HEK293T (cell line): Measurements from ENCODE around the gene PLSCR3.

Source experiments
- CTCF ChIA-PET: fragments of 350-600 bp; formaldehyde crosslinking; extraction: SDS; loops from one replicate; lab custom pipeline; 2021; ENCODE audit warnings: antibody characterized with exemption, inconsistent platforms; lab: Yijun Ruan, JAX
- POLR2A ChIA-PET: fragments of 350-600 bp; formaldehyde crosslinking; extraction: SDS; loops from one replicate; lab custom pipeline; 2020; ENCODE audit warnings: antibody characterized with exemption, inconsistent platforms; lab: Yijun Ruan, JAX
- DNase-seq: peaks from one replicate; pipeline ENCODE4 v3.0.0; 2012; ENCODE audit warnings: mixed read lengths; ENCODE audit errors: extremely low spot score
- ARNT ChIP-seq: fragments of 450-650 bp; IDR thresholded peaks from 2 replicates; pipeline ENCODE4 v1.6.1; 2017; ENCODE audit warnings: mild to moderate bottlenecking
- BHLHE40 ChIP-seq: fragments of 450-650 bp; IDR thresholded peaks from 2 replicates; pipeline ENCODE4 v1.6.1; 2016; ENCODE audit warnings: mild to moderate bottlenecking, moderate library complexity, borderline replicate concordance
- CTBP1 ChIP-seq: fragments of 450-650 bp; IDR thresholded peaks from 2 replicates; pipeline ENCODE4 v1.6.1; 2016; ENCODE audit warnings: borderline replicate concordance
- ELF4 ChIP-seq: fragments of 450-650 bp; IDR thresholded peaks from 2 replicates; pipeline ENCODE4 v1.6.1; 2017; ENCODE audit warnings: antibody characterized with exemption
- FOXA1 ChIP-seq: fragments of 450-650 bp; IDR thresholded peaks from 2 replicates; pipeline ENCODE4 v1.6.1; 2016; ENCODE audit warnings: mild to moderate bottlenecking
- FOXK2 ChIP-seq: fragments of 450-650 bp; IDR thresholded peaks from 2 replicates; pipeline ENCODE4 v1.6.1; 2016; ENCODE audit warnings: mild to moderate bottlenecking
- FOXM1 ChIP-seq: fragments of 450-650 bp; IDR thresholded peaks from 2 replicates; pipeline ENCODE4 v1.6.1; 2017; ENCODE audit warnings: mild to moderate bottlenecking, borderline replicate concordance
- HDGF ChIP-seq: fragments of 450-650 bp; IDR thresholded peaks from 2 replicates; pipeline ENCODE4 v1.6.1; 2017; ENCODE audit warnings: antibody characterized with exemption, borderline replicate concordance
- L3MBTL2 ChIP-seq: fragments of 450-650 bp; conservative IDR thresholded peaks from 2 replicates; pipeline ENCODE4 v1.6.1; 2016; ENCODE audit warnings: mild to moderate bottlenecking
- LEF1 ChIP-seq: fragments of 450-650 bp; IDR thresholded peaks from 2 replicates; pipeline ENCODE4 v1.6.1; 2017; ENCODE audit warnings: mild to moderate bottlenecking, borderline replicate concordance
- NFRKB ChIP-seq: fragments of 450-650 bp; IDR thresholded peaks from 2 replicates; pipeline ENCODE4 v1.6.1; 2016; ENCODE audit warnings: mild to moderate bottlenecking, moderate library complexity
- SP1 ChIP-seq: fragments of 450-650 bp; IDR thresholded peaks from 2 replicates; pipeline ENCODE4 v1.6.1; 2017
- SUZ12 ChIP-seq: fragments of 450-650 bp; IDR thresholded peaks from 2 replicates; pipeline ENCODE4 v1.6.1; 2016; ENCODE audit warnings: mild to moderate bottlenecking
- TARDBP ChIP-seq: fragments of 450-650 bp; IDR thresholded peaks from 2 replicates; pipeline ENCODE4 v1.6.1; 2016
- ZNF384 ChIP-seq: fragments of 450-650 bp; IDR thresholded peaks from 2 replicates; pipeline ENCODE4 v1.6.1; 2016
- TF ChIP-seq, protein P1 (sequence below): fragments of 450-650 bp; IDR thresholded peaks from 2 replicates; pipeline ENCODE4 v1.6.1; 2016

The PLSCR3 gene

DNA sequence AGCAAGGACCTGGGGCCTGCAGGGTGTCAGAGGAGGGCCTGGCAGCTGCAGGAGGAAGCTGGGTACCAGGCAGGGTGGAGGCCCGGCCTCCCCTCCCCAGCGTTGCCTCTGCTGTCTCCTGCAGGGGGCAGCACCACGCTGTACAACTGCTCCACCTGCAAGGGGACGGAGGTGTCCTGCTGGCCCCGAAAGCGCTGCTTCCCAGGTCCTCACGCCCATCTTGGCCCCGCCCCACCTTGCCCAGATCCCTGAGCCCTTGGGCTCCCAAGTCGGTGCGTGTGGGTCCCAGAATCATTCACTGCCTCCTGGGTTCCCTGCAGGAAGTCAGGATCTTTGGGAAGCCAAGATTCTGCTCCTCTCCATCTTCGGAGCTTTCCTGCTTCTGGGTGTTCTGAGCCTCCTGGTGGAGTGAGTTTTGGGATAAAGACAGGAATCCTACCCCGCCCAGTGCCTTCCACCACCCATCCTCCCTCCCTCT is 38.2 kb downstream of the PLSCR3 start:
- TF ChIP-seq SUZ12 (no peak), SP1 (no peak), TARDBP (no peak), CTBP1 (peak; percentile 21; the same call in 1 of the 2 replicates), HDGF (peak; percentile 63; the same call in 1 of the 2 replicates), FOXM1 (no peak)
- POLR2A ChIA-PET: interaction anchor here (0.6 to 2.8 kb wide), 6 partner anchors 47 to 331 kb away, joined by 3 to 14 read pairs (median 4); partner anchors contain the start of genes TMEM102, TMEM256 and TP53
- DNase-seq: peak; percentile 83
- CTCF ChIA-PET: interaction anchor here (0.6 to 1.8 kb wide), 13 partner anchors 14 to 213 kb away, joined by 3 to 11 read pairs (median 3); partner anchors contain the start of genes FGF11 and TMEM102

DNA sequence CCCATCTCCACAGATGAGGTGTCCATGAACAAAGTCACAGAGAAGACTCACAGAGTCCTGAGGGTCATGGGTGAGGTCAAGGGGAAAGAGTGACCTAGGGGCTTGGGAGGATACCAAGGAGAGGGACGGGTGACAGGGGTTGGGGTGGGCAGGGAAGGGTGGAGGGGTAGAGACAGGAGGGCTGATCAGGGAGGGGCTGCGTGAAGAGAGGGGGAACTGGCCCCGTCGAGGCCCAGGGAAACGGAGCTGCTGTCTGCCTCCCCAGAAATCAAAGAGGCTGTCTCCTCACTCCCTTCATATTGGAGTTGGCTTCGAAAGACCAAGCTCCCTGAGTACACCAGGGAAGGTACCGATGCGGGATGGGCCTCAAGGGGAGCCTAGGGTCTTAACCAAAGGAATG is 38.8 kb downstream of the PLSCR3 start:
- ChIA-PET POLR2A (interaction anchor here (0.9 to 2.8 kb wide), 5 partner anchors 47 to 205 kb away, joined by 3 to 14 read pairs (median 5); partner anchors contain the start of genes TMEM102 and TMEM256), CTCF (interaction anchor here (0.6 to 1.8 kb wide), 12 partner anchors 14 to 214 kb away, joined by 3 to 11 read pairs (median 3); partner anchors contain the start of genes CHRNB1 and TMEM102)
- no peak for DNase-seq
- TF ChIP-seq ELF4 (no peak), FOXA1 (no peak), LEF1 (no peak), TARDBP (no peak), FOXK2 (no peak), NFRKB (no peak), L3MBTL2 (no peak), SP1 (no peak), ARNT (no peak)

- TF ChIP-seq ARNT: no peak
- no peak for TF ChIP-seq ELF4
- TF ChIP-seq CTBP1: no peak
- no peak for TF ChIP-seq LEF1
- TF ChIP-seq ZNF384: no peak
- no peak for TF ChIP-seq HDGF
- no peak for TF ChIP-seq SP1
- TF ChIP-seq SUZ12: no peak
- TF ChIP-seq FOXK2: no peak
- no peak for TF ChIP-seq FOXA1
- TF ChIP-seq FOXM1: no peak
- TF ChIP-seq BHLHE40: no peak
- no peak for TF ChIP-seq L3MBTL2
- TF ChIP-seq NFRKB: no peak
- no peak for TF ChIP-seq TARDBP
- TF ChIP-seq, protein P1, sequence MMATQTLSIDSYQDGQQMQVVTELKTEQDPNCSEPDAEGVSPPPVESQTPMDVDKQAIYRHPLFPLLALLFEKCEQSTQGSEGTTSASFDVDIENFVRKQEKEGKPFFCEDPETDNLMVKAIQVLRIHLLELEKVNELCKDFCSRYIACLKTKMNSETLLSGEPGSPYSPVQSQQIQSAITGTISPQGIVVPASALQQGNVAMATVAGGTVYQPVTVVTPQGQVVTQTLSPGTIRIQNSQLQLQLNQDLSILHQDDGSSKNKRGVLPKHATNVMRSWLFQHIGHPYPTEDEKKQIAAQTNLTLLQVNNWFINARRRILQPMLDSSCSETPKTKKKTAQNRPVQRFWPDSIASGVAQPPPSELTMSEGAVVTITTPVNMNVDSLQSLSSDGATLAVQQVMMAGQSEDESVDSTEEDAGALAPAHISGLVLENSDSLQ: no peak
- ChIA-PET CTCF (interaction anchor here (0.7 to 1.5 kb wide), 5 partner anchors 15 to 90 kb away, joined by 3 to 5 read pairs (median 3); partner anchors contain the start of gene CHRNB1), POLR2A (interaction anchor here (1.0 to 2.8 kb wide), 2 partner anchors 86 to 206 kb away, joined by 3 to 14 read pairs; no protein-coding TSS in a partner anchor)
- DNase-seq: no peak
Observed at GRCh38 chr17:7355053-7355452, 39.3 kb downstream of the PLSCR3 start, which contains the start of gene TMEM95. Gene TMEM95, plus strand, starts transcription at chr17:7355156. Its CDS starts 49 bp downstream, at chr17:7355205.

GRCh38 chr17:7354262-7354843 is 40.0 kb downstream of the PLSCR3 start:
- ChIA-PET POLR2A (interaction anchor here (0.7 to 2.8 kb wide), 6 partner anchors 24 to 206 kb away, joined by 3 to 14 read pairs (median 3); partner anchors contain the start of genes TMEM102 and ZBTB4), CTCF (interaction anchor here (1.5 kb wide), 1 partner anchor 16 kb away, joined by 5 read pairs; no protein-coding TSS in a partner anchor)
- TF ChIP-seq L3MBTL2: no peak
- no peak for TF ChIP-seq ARNT
- TF ChIP-seq FOXA1: no peak
- no peak for TF ChIP-seq NFRKB
- no peak for TF ChIP-seq SP1
- no peak for TF ChIP-seq FOXK2
- no peak for TF ChIP-seq LEF1
- TF ChIP-seq BHLHE40: no peak
- TF ChIP-seq ZNF384: no peak
- no peak for TF ChIP-seq SUZ12
- TF ChIP-seq CTBP1: no peak
- TF ChIP-seq, protein P1: no peak
- TF ChIP-seq HDGF: no peak
- TF ChIP-seq FOXM1: no peak
- TF ChIP-seq ELF4: no peak
- no peak for TF ChIP-seq TARDBP
- DNase-seq: no peak

DNA sequence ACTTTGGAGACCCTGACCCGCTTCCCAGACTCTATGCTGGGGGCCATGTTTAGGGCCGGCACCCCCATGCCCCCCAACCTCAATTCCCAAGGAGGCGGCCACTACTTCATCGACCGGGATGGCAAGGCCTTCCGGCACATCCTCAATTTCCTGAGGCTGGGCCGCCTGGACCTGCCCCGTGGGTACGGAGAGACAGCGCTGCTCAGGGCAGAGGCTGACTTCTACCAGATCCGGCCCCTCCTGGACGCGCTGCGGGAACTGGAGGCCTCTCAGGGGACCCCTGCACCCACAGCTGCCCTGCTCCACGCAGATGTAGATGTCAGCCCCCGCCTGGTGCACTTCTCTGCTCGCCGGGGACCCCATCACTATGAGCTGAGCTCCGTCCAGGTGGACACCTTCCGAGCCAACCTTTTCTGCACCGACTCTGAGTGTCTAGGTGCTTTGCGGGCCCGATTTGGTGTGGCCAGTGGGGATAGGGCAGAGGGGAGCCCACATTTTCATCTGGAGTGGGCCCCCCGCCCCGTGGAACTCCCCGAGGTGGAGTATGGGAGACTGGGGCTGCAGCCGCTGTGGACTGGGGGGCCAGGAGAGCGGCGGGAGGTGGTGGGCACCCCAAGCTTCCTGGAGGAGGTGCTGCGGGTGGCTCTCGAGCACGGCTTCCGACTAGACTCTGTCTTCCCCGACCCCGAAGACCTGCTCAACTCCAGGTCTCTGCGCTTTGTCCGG is 41.3 kb downstream of the PLSCR3 start:
- CTCF ChIA-PET: no interaction called here
- POLR2A ChIA-PET: interaction anchor here (1.0 to 1.2 kb wide), 6 partner anchors 24 to 207 kb away, joined by 3 to 11 read pairs (median 3); partner anchors contain the start of genes NEURL4, TMEM102, TNFSF13 and ZBTB4
- DNase-seq: no peak
- TF ChIP-seq TARDBP: no peak

GRCh38 chr17:7352503-7352889 is 41.8 kb downstream of the PLSCR3 start:
- ChIA-PET CTCF (no interaction called here), POLR2A (interaction anchor here (0.8 to 1.2 kb wide), 2 partner anchors 23 to 208 kb away, joined by 3 to 4 read pairs; partner anchors contain the start of gene NEURL4)
- TF ChIP-seq ARNT (no peak), HDGF (no peak), FOXA1 (no peak), ZNF384 (no peak), SP1 (no peak), BHLHE40 (no peak), FOXK2 (no peak), L3MBTL2 (no peak), ELF4 (no peak), SUZ12 (no peak), NFRKB (no peak), LEF1 (no peak), CTBP1 (no peak), FOXM1 (no peak), TARDBP (no peak)
- TF ChIP-seq, protein P1: no peak
- DNase-seq: no peak
